ENCODE measurements around the gene HRH1.

DNA sequence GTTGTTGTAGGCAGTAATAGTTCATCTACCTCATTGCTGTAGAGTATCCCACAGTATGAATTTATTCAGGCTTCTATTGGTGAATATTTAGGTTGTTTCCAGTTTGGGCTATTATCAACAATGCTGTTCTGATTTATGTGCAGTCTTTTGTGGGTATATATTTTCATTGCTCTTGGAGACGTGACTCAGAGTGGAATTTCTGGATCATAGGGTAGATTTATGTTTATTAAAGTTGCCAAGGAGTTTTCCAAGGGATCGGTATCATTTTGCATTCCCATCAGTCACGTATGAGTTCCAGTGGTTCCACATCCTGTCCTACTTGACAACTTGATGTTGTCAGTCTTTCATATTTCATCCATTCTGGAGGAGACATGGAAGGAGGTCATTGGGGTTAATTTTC, 8.4 kb upstream of the HRH1 start:
- TF ChIP-seq, protein P1, sequence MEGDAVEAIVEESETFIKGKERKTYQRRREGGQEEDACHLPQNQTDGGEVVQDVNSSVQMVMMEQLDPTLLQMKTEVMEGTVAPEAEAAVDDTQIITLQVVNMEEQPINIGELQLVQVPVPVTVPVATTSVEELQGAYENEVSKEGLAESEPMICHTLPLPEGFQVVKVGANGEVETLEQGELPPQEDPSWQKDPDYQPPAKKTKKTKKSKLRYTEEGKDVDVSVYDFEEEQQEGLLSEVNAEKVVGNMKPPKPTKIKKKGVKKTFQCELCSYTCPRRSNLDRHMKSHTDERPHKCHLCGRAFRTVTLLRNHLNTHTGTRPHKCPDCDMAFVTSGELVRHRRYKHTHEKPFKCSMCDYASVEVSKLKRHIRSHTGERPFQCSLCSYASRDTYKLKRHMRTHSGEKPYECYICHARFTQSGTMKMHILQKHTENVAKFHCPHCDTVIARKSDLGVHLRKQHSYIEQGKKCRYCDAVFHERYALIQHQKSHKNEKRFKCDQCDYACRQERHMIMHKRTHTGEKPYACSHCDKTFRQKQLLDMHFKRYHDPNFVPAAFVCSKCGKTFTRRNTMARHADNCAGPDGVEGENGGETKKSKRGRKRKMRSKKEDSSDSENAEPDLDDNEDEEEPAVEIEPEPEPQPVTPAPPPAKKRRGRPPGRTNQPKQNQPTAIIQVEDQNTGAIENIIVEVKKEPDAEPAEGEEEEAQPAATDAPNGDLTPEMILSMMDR (IDR thresholded peaks at IDR 0.05) = no peak
- no peak for TF ChIP-seq POLR2A (IDR thresholded peaks at IDR 0.05)

Measured in adrenal gland (tissue), 5 donors.